ENCODE data around the gene RAP1GDS1. TPM values are rescaled to one million over a fixed set of nuclear protein-coding genes. Genes with fewer than 3 reads are reported as not detected.
"Not testable (repeated sequence)": the region's sequence is repeated elsewhere in the genome, so short reads cannot be mapped to it uniquely, and the experiment has no call there.

The RAP1GDS1 gene
- total and polyA plus RNA-seq, 12 donors = 5.9 to 38.1 (median 22.8) TPM

DNA sequence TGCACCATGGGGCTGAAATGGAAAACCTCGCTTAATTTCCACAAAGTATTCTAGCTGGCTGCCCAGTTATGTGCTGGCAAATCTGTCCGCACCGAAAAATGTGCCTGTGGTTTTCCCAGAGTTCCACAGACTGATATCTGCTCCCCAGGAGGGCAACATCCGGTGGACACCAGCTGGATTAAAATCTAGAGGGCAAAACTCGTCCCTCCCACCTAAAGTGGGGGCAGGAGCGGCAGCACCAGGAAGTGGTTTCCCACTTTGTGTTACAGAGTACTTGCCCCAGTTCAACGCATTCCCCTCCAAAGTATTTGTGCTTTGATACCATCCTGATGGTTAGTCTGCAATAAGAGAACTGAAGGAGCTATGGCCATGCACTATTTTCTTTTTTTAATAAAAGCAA lies 209.6 kb downstream of the RAP1GDS1 start:
- Histone ChIP-seq H3K27me3 (no peaks in the 10 kb centered on the region), H3K9me3 (replicated peaks in 1 of 3) (no peaks in the 10 kb centered on the region), H3K4me1 (replicated peaks in 1 of 2) (peaks cover 0 to 8% of the 10 kb centered on the region in 2 donors), H3K27ac (no peak overlapping the region), H3K36me3 (replicated peaks in 1 of 2) (no peaks in the 10 kb centered on the region), H3K4me3 (no peak overlapping the region)
- TF ChIP-seq CTCF (IDR thresholded peaks at IDR 0.05) (no peak), POLR2A (IDR thresholded peaks at IDR 0.05) (no peak)
- DNase-seq = no peak
- WGBS, 4 donors = 80 to 85% (median 82%) methylated on average over 6 to 7 of the region's 7 CpGs
- intact Hi-C loops (cut with DNase I) = no loop called here

DNA sequence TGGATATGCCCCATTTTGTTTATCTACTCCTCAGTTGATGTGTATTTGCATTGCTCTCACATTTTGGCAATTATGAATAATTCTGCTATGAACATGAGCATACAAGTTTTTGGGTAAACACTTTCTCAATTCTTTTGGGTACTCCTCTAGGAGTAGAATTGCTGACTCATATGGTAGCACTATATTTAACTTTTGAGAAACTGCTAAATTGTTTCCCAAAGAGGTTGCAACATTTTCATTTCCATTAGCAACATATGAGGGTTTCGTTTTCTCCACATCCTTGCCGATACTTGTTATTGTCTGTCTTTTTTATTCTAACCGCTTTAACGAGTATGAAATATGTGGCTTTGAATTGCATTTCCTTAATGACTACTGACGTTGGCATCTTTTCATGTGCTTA lies 211.9 kb downstream of the RAP1GDS1 start:
- Histone ChIP-seq H3K36me3 (replicated peaks in 1 of 2) (no peaks in the 10 kb centered on the region), H3K27ac (no peak overlapping the region), H3K4me1 (replicated peaks in 1 of 2) (peaks cover 0 to under 1% of the 10 kb centered on the region in 2 donors), H3K4me3 (no peak overlapping the region), H3K27me3 (no peaks in the 10 kb centered on the region), H3K9me3 (replicated peaks in 1 of 3) (no peaks in the 10 kb centered on the region)
- TF ChIP-seq CTCF (IDR thresholded peaks at IDR 0.05) (no peak), POLR2A (IDR thresholded peaks at IDR 0.05) (no peak)
- intact Hi-C loops (cut with DNase I) = no loop called here
- WGBS, 4 donors = 77 to 88% (median 86%) methylated on average over 5 of the region's 5 CpGs
- no peak for DNase-seq

DNA sequence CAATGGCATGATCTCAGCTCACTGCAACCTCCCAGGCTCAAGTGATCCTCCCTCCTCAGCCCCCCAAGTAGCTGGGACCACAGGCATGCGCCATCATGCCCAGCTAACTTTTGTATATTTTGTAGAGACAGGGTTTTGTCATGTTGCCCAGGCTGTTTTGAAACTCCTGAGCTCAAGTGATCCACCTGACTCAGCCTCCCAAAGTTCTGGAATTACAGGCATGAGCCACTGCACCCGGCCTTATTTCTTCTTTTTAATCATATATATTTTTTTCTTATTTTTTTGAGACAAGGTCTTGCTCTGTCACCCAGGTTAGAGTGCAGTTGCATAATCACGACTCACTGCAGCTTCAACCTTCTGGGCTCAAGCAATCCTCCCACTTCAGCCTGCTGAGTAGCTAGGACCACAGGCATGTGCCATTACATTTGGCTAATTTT lies 213.2 kb downstream of the RAP1GDS1 start:
- H3K27ac ChIP-seq = no peak overlapping the region
- intact Hi-C loops (cut with DNase I) = no loop called here
- no peaks in the 10 kb centered on the region for H3K9me3 ChIP-seq (replicated peaks in 1 of 3)
- no peaks in the 10 kb centered on the region for H3K36me3 ChIP-seq (replicated peaks in 1 of 2)
- TF ChIP-seq CTCF (IDR thresholded peaks at IDR 0.05) = no peak
- TF ChIP-seq POLR2A (IDR thresholded peaks at IDR 0.05) = no peak
- H3K4me1 ChIP-seq (replicated peaks in 1 of 2) = no peaks in the 10 kb centered on the region
- H3K27me3 ChIP-seq = no peaks in the 10 kb centered on the region
- WGBS, 4 donors = 78 to 88% (median 83%) methylated on average over 3 of the region's 3 CpGs
- no peak overlapping the region for H3K4me3 ChIP-seq
- DNase-seq = no peak

- no peak overlapping the region for H3K27ac ChIP-seq
- no peaks in the 10 kb centered on the region for H3K4me1 ChIP-seq (replicated peaks in 1 of 2)
- no peaks in the 10 kb centered on the region for H3K36me3 ChIP-seq (replicated peaks in 1 of 2)
- DNase-seq = no peak
- no peaks in the 10 kb centered on the region for H3K9me3 ChIP-seq (replicated peaks in 1 of 3)
- no peak for TF ChIP-seq CTCF (IDR thresholded peaks at IDR 0.05)
- no peak for TF ChIP-seq POLR2A (IDR thresholded peaks at IDR 0.05)
- H3K27me3 ChIP-seq = no peaks in the 10 kb centered on the region
- intact Hi-C loops (cut with DNase I) = no loop called here
- 87 to 94% (median 91%) methylated on average over 9 of the region's 9 CpGs for WGBS, 4 donors
- no peak overlapping the region for H3K4me3 ChIP-seq
These were observed 215.7 kb downstream of the RAP1GDS1 start for GRCh38 chr4:98476891-98477290.

DNA sequence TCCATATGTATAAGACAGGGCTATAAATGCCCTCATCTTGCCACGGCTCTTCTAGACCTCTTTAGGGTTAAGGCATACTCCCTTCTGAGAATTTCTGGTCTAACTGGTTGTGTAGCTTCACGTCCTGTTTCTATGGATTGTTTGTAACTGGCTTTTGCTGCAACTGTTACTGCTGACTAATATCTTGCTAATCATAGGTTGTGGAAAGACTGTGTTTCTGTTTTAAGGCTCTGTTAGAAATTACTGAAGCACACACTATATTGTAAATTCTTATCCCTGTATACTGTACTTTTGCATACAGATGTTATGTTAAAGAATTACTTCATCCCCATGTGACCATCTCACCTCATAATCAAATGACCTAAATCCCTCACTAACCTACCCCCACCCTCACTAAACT lies 218.4 kb downstream of the RAP1GDS1 start:
- DNase-seq; H3K27ac ChIP-seq; H3K9me3 ChIP-seq (replicated peaks in 1 of 3); H3K4me3 ChIP-seq; H3K36me3 ChIP-seq (replicated peaks in 1 of 2); H3K4me1 ChIP-seq (replicated peaks in 1 of 2); H3K27me3 ChIP-seq; intact Hi-C loops (cut with DNase I): not testable (repeated sequence)
- WGBS, 4 donors = 69 to 89% (median 76%) methylated on average over 2 of the region's 2 CpGs

All from adrenal gland (tissue), 12 donors.